IMR-90 (cell line): ENCODE results near the gene TCF7L1. TPM values are rescaled to one million over a fixed set of nuclear protein-coding genes. Genes with fewer than 3 reads are reported as not detected.
A peak's percentile ranks its signal among the peaks of the same experiment; 100 is the strongest.

ENCODE experiments used
- ATAC-seq: fragments of 200-7000 bp; cut with Tn5 transposase; 2 replicates; pipeline ENCODE4 v1.9.1; 2020; ENCODE audit warnings: low read depth, mild to moderate bottlenecking, moderate library complexity
- BruUV-seq: library from RNA; stranded (reverse); fragments of 400-500 nt; replicated peaks from 2 replicates; lab custom pipeline; 2021; lab: Mats Ljungman, UMichigan
- CTCF ChIA-PET: fragments of 300-600 bp; formaldehyde crosslinking; extraction: SDS; loops from one replicate; lab custom pipeline; 2021; ENCODE audit warnings: antibody characterized with exemption; lab: Yijun Ruan, JAX
- POLR2A ChIA-PET: fragments of 300-600 bp; sonication (Branson Sonifier 250); formaldehyde crosslinking; loops from one replicate; lab custom pipeline; 2022; ENCODE audit warnings: antibody characterized with exemption; ENCODE audit not compliant: unreplicated experiment; lab: Charles Lee
- DNase-seq: peaks from one replicate; pipeline ENCODE4 v3.0.0; 2013
- H2AFZ ChIP-seq: replicated peaks from 2 replicates; pipeline ENCODE3; 2013; ENCODE audit warnings: low read length, mild to moderate bottlenecking; ENCODE audit not compliant: poor library complexity
- H2AK5ac ChIP-seq: 2 replicates; pipeline ENCODE4 v1.6.1; 2013; ENCODE audit warnings: low read depth, low read length, inconsistent platforms
- H2AK9ac ChIP-seq: replicated peaks from 2 replicates; pipeline ENCODE3; 2013; ENCODE audit warnings: mild to moderate bottlenecking, low read depth, low read length, moderate library complexity; ENCODE audit not compliant: poor library complexity
- H2BK120ac ChIP-seq: 2 replicates; pipeline ENCODE4 v1.6.1; 2013; ENCODE audit warnings: low read depth, low read length, inconsistent platforms
- H2BK15ac ChIP-seq: 3 replicates; pipeline ENCODE4 v1.6.1; 2013; ENCODE audit warnings: low read depth, low read length, inconsistent platforms
- H2BK20ac ChIP-seq: 2 replicates; pipeline ENCODE4 v1.6.1; 2013; ENCODE audit warnings: low read depth, mild to moderate bottlenecking, inconsistent platforms, low read length, moderate library complexity
- H2BK5ac ChIP-seq: 2 replicates; pipeline ENCODE4 v1.6.1; 2013; ENCODE audit warnings: mild to moderate bottlenecking, low read depth, low read length, inconsistent platforms; ENCODE audit not compliant: poor library complexity, severe bottlenecking
- H3K14ac ChIP-seq: replicated peaks from 2 replicates; pipeline ENCODE4 v1.6.1; 2013; ENCODE audit warnings: low read depth, low read length, inconsistent platforms
- H3K18ac ChIP-seq: 2 replicates; pipeline ENCODE4 v1.6.1; 2013; ENCODE audit warnings: low read depth, low read length, control low read depth
- H3K23ac ChIP-seq: 2 replicates; pipeline ENCODE4 v1.6.1; 2013; ENCODE audit warnings: low read depth, low read length, inconsistent platforms
- H3K27ac ChIP-seq: 2 replicates; pipeline ENCODE4 v1.5.1; 2013; ENCODE audit warnings: mild to moderate bottlenecking, control low read depth, low read length; ENCODE audit not compliant: insufficient read depth
- H3K27me3 ChIP-seq: 2 replicates; pipeline ENCODE4 v1.6.1; 2013; ENCODE audit warnings: low read length; ENCODE audit not compliant: control insufficient read depth, insufficient read depth
- H3K36me3 ChIP-seq: 2 replicates; pipeline ENCODE4 v1.6.1; 2013; ENCODE audit warnings: low read length, mixed read lengths; ENCODE audit not compliant: control insufficient read depth, insufficient read depth
- H3K4ac ChIP-seq: 2 replicates; pipeline ENCODE4 v1.6.1; 2013; ENCODE audit warnings: low read depth, low read length, inconsistent platforms
- H3K4me1 ChIP-seq: 2 replicates; pipeline ENCODE4 v1.6.1; 2013; ENCODE audit warnings: low read length, mixed read lengths; ENCODE audit not compliant: control insufficient read depth, insufficient read depth
- H3K4me2 ChIP-seq: 2 replicates; pipeline ENCODE4 v1.6.1; 2013; ENCODE audit warnings: low read depth, mild to moderate bottlenecking, control low read depth, low read length, moderate library complexity
- H3K4me3 ChIP-seq: 2 replicates; pipeline ENCODE4 v1.5.1; 2013; ENCODE audit warnings: low read depth, mild to moderate bottlenecking, control low read depth, low read length, moderate library complexity; ENCODE audit not compliant: insufficient read depth
- H3K56ac ChIP-seq: 2 replicates; pipeline ENCODE4 v1.6.1; 2013; ENCODE audit warnings: low read length, inconsistent platforms; ENCODE audit not compliant: insufficient read depth; ENCODE audit errors: extremely low read depth
- H3K79me1 ChIP-seq, 2 experiments: 2 replicates each; pipeline ENCODE4 v1.6.1; 2013; ENCODE audit warnings: low read length in 2 of 2, inconsistent platforms in 1 of 2, low read depth in 1 of 2
- H3K9ac ChIP-seq: 2 replicates; pipeline ENCODE4 v1.6.1; 2013; ENCODE audit warnings: low read depth, low read length, control low read depth
- H3K9me1 ChIP-seq: 2 replicates; pipeline ENCODE4 v1.6.1; 2013; ENCODE audit warnings: low read length, inconsistent platforms; ENCODE audit not compliant: insufficient read depth
- H3K9me3 ChIP-seq: 2 replicates; pipeline ENCODE4 v1.6.1; 2013; ENCODE audit warnings: low read length; ENCODE audit not compliant: control insufficient read depth, insufficient read depth
- H4K20me1 ChIP-seq: 2 replicates; pipeline ENCODE4 v1.6.1; 2013; ENCODE audit warnings: low read length, inconsistent platforms; ENCODE audit not compliant: insufficient read depth
- H4K5ac ChIP-seq: 2 replicates; pipeline ENCODE4 v1.6.1; 2013; ENCODE audit warnings: mild to moderate bottlenecking, low read depth, low read length, control low read depth
- H4K8ac ChIP-seq, 2 experiments: 2 replicates each; pipeline ENCODE4 v1.6.1; 2013; ENCODE audit warnings: low read depth in 2 of 2, low read length in 2 of 2, control low read depth in 1 of 2, inconsistent platforms in 1 of 2
- H4K91ac ChIP-seq: 2 replicates; pipeline ENCODE4 v1.6.1; 2013; ENCODE audit warnings: low read depth, low read length, inconsistent platforms; ENCODE audit not compliant: insufficient read depth
- BHLHE40 ChIP-seq: fragments of 150-350 bp; IDR thresholded peaks from 2 replicates; pipeline ENCODE4 v1.6.1; 2016; ENCODE audit warnings: mild to moderate bottlenecking, low read depth, low read length
- CEBPB ChIP-seq: IDR thresholded peaks from 2 replicates; pipeline ENCODE4 v1.6.1; 2012; ENCODE audit warnings: low read depth, low read length, improper control_type of control experiment
- MXI1 ChIP-seq: IDR thresholded peaks from 2 replicates; pipeline ENCODE4 v1.6.1; 2012; ENCODE audit warnings: low read depth, mild to moderate bottlenecking, low read length, moderate library complexity, borderline replicate concordance
- WGBS, 2 experiments: methylation state at CpG; one replicate each; pipeline versions ENCODE4 v1.1.5 to v1.1.7; 2013; ENCODE audit warnings: missing lambda C conversion rate in 2 of 2; ENCODE audit not compliant: insufficient read length in 1 of 2; ENCODE audit errors: extremely low coverage in 2 of 2; 5-methylcytosine and 5-hydroxymethylcytosine counted together
- dilution Hi-C: fragments of 300-500 bp; cut with HindIII; formaldehyde crosslinking; loops from one replicate; pipeline ENCODE4 v1.14.3; 2018; ENCODE audit warnings: low sequenced_read_pairs; ENCODE audit not compliant: unreplicated experiment
- in situ Hi-C: fragments of 300-500 bp; cut with MboI; formaldehyde crosslinking; loops from 3 replicates; pipeline ENCODE4 v1.14.3; 2019; ENCODE audit warnings: low sequenced_read_pairs, inconsistent platforms, mixed read lengths
- intact Hi-C: fragments of 100-400 bp; cut with micrococcal nuclease; formaldehyde crosslinking; loops from 2 replicates; pipeline ENCODE4 v1.10.0; 2022
- polyA plus RNA-seq, 3 experiments: library from polyadenylated mRNA; depleted of rRNA; stranded (reverse); fragments of >200 nt; gene quantifications; 2 replicates each; pipeline ENCODE4 v1.2.3, GENCODE V29; 2012; ENCODE audit warnings: low replicate concordance in 1 of 3
- total RNA-seq: library from RNA; depleted of rRNA; stranded (reverse); fragments of >200 nt; gene quantifications from 2 replicates; pipeline ENCODE4 v1.2.3, GENCODE V29; 2012

Gene TCF7L1
- total and polyA plus RNA-seq, 2 of the 4 experiments (the other 2 are of a cell fraction): 0.72 to 11.1 TPM

DNA sequence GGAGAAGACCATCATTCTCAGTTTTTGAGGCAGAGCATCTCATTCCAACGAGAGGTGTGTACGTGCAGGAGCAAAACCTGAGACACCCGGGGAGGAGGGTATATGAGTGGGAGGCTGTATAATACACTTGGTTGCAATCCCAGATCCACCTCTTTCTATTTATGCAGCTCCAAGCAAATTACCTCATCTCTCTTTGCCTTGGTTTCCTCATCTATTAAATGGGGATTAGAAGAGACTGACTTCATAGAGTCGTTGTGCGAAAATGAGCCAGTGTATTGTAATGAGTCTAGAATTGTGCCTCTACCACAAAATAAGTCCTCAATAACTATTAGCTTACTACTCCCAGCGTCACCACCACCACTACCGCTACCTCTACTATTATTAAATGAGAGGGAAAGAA lies 154.5 kb downstream of the TCF7L1 start:
- dilution Hi-C loops: no loop called here
- H3K4ac ChIP-seq: no peak overlapping the region
- no CpG with 5 or more reads among the region's 7 CpGs for WGBS, 2 experiments
- in situ Hi-C loops: loop anchor here (5.0 to 25.0 kb wide), 3 partner anchors 155 to 800 kb away; partner anchors contain the start of gene TCF7L1
- H3K9ac ChIP-seq: no peak overlapping the region
- H4K91ac ChIP-seq: no peak overlapping the region
- TF ChIP-seq BHLHE40 (no peak), MXI1 (no peak), CEBPB (no peak)
- no peak overlapping the region for H4K5ac ChIP-seq
- H2AK9ac ChIP-seq: no peak overlapping the region
- H3K27ac ChIP-seq: no peak overlapping the region
- H2BK15ac ChIP-seq: 0 out of 3 replicates have a peak overlapping the region, but pooled peaks have one; percentile 11
- H2BK120ac ChIP-seq: no peak overlapping the region
- no peak overlapping the region for H3K23ac ChIP-seq
- no peak overlapping the region for H3K4me2 ChIP-seq
- H3K36me3 ChIP-seq: peaks cover 14% of the 10 kb centered on the region; the same call in 1 of the 2 replicates
- no peak overlapping the region for H2BK20ac ChIP-seq
- intact Hi-C loops: no loop called here
- no peak overlapping the region; a peak in 1 of 4 replicates for H4K8ac ChIP-seq
- H3K4me3 ChIP-seq: no peak overlapping the region
- ChIA-PET POLR2A (no interaction called here), CTCF (interaction anchor here (0.9 to 2.0 kb wide), 3 partner anchors 11 to 221 kb away, joined by 4 to 7 read pairs (median 5); no protein-coding TSS in a partner anchor)
- no peaks in the 10 kb centered on the region for H4K20me1 ChIP-seq
- H2AFZ ChIP-seq: no peak overlapping the region
- BruUV-seq: no TSS peak
- no peak overlapping the region for H3K56ac ChIP-seq
- peaks cover 4% of the 10 kb centered on the region; the same call in 1 of the 2 replicates for H3K4me1 ChIP-seq
- H2BK5ac ChIP-seq: no peak overlapping the region
- H3K9me3 ChIP-seq: no peaks in the 10 kb centered on the region
- no peak overlapping the region for H3K14ac ChIP-seq
- peaks cover 3% of the 10 kb centered on the region; the same call in 1 of the 2 replicates for H3K9me1 ChIP-seq
- H3K79me1 ChIP-seq: peaks cover 4 to 30% of the 10 kb centered on the region in 2 experiments; a peak in 2 of 4 replicates
- H3K27me3 ChIP-seq: no peaks in the 10 kb centered on the region
- DNase-seq: no peak
- no peak overlapping the region for H2AK5ac ChIP-seq
- ATAC-seq: no peak
- H3K18ac ChIP-seq: no peak overlapping the region
